ENCODE measurements around the gene NKD1. TPM values are rescaled to one million over a fixed set of nuclear protein-coding genes. Genes with fewer than 3 reads are reported as not detected.

NKD1 gene
- total RNA-seq, 1 experiment from 2014 or later = 0.44 TPM

GRCh38 chr16:50611332-50611934 is 63.2 kb downstream of the NKD1 start:
- Histone ChIP-seq H4K20me1 (ENCODE audit: insufficient read depth) (no peaks in the 10 kb centered on the region), H3F3A (ENCODE audit: insufficient read depth, low read depth) (no peaks in the 10 kb centered on the region), H3K4me2 (no peak overlapping the region), H3K27me3 (ENCODE audit: insufficient read depth, low read depth) (no peaks in the 10 kb centered on the region), H3K9me2 (ENCODE audit: insufficient read depth) (no peaks in the 10 kb centered on the region), H2AFZ (no peak overlapping the region), H3K27ac (no peak overlapping the region), H3K79me2 (ENCODE audit: low read depth) (no peaks in the 10 kb centered on the region), H3K4me3 (no peak overlapping the region), H3K4me1 (replicated peaks; ENCODE audit: insufficient read depth) (no peaks in the 10 kb centered on the region), H3K9me3 (ENCODE audit: insufficient read depth, low read depth) (no peaks in the 10 kb centered on the region), H3K36me3 (ENCODE audit: low read depth) (no peaks in the 10 kb centered on the region)
- intact Hi-C loops (cut with micrococcal nuclease; ENCODE audit: unreplicated experiment) = no loop called here
- TF ChIP-seq CTCF (conservative IDR thresholded peaks at IDR 0.05) = no peak
- no peak for TF ChIP-seq EZH2 (IDR thresholded peaks at IDR 0.05; ENCODE audit: low read depth)
- DNase-seq = no peak
- ChIA-PET CTCF (no interaction called here), POLR2A (ENCODE audit: unreplicated experiment) (no interaction called here)
- no TSS peak for BruUV-seq (replicated peaks)

- CTCF ChIA-PET = no interaction called here
- no peaks in the 10 kb centered on the region for H3K36me3 ChIP-seq (ENCODE audit: low read depth)
- no peaks in the 10 kb centered on the region for H3K79me2 ChIP-seq (ENCODE audit: low read depth)
- H3F3A ChIP-seq (ENCODE audit: insufficient read depth, low read depth) = no peaks in the 10 kb centered on the region
- no peaks in the 10 kb centered on the region for H3K9me3 ChIP-seq (ENCODE audit: insufficient read depth, low read depth)
- POLR2A ChIA-PET (ENCODE audit: unreplicated experiment) = no interaction called here
- no peak overlapping the region for H3K27ac ChIP-seq
- no peak overlapping the region for H3K4me2 ChIP-seq
- no TSS peak for BruUV-seq (replicated peaks)
- no peaks in the 10 kb centered on the region for H3K27me3 ChIP-seq (ENCODE audit: insufficient read depth, low read depth)
- no peaks in the 10 kb centered on the region for H3K9me2 ChIP-seq (ENCODE audit: insufficient read depth)
- TF ChIP-seq CTCF (conservative IDR thresholded peaks at IDR 0.05) (no peak), EZH2 (IDR thresholded peaks at IDR 0.05; ENCODE audit: low read depth) (no peak)
- no peak overlapping the region for H3K4me3 ChIP-seq
- intact Hi-C loops (cut with micrococcal nuclease; ENCODE audit: unreplicated experiment) = no loop called here
- H3K4me1 ChIP-seq (replicated peaks; ENCODE audit: insufficient read depth) = no peaks in the 10 kb centered on the region
- H4K20me1 ChIP-seq (ENCODE audit: insufficient read depth) = no peaks in the 10 kb centered on the region
- no peak overlapping the region for H2AFZ ChIP-seq
- no peak for DNase-seq
These were observed 64.0 kb downstream of the NKD1 start for GRCh38 chr16:50611995-50612848.

- Histone ChIP-seq H4K20me1 (ENCODE audit: insufficient read depth) (no peaks in the 10 kb centered on the region), H3K4me1 (replicated peaks; ENCODE audit: insufficient read depth) (no peaks in the 10 kb centered on the region), H3K27me3 (ENCODE audit: insufficient read depth, low read depth) (no peaks in the 10 kb centered on the region), H3K9me2 (ENCODE audit: insufficient read depth) (no peaks in the 10 kb centered on the region), H3K4me2 (no peak overlapping the region), H3F3A (ENCODE audit: insufficient read depth, low read depth) (no peaks in the 10 kb centered on the region), H3K79me2 (ENCODE audit: low read depth) (no peaks in the 10 kb centered on the region), H3K36me3 (ENCODE audit: low read depth) (no peaks in the 10 kb centered on the region), H2AFZ (no peak overlapping the region), H3K9me3 (ENCODE audit: insufficient read depth, low read depth) (no peaks in the 10 kb centered on the region), H3K27ac (no peak overlapping the region), H3K4me3 (no peak overlapping the region)
- no peak for TF ChIP-seq EZH2 (IDR thresholded peaks at IDR 0.05; ENCODE audit: low read depth)
- no peak for TF ChIP-seq CTCF (conservative IDR thresholded peaks at IDR 0.05)
- intact Hi-C loops (cut with micrococcal nuclease; ENCODE audit: unreplicated experiment) = no loop called here
- DNase-seq = no peak
- ChIA-PET POLR2A (ENCODE audit: unreplicated experiment) (no interaction called here), CTCF (no interaction called here)
- BruUV-seq (replicated peaks) = no TSS peak
These were observed 64.6 kb downstream of the NKD1 start for GRCh38 chr16:50612849-50613198.
